Sigmoid colon (tissue), 7 donors: ENCODE data around the gene PPIB. TPM values are rescaled to one million over a fixed set of nuclear protein-coding genes. Genes with fewer than 3 reads are reported as not detected.

Experiments
- DNase-seq: peaks from one replicate; pipeline ENCODE4 v3.0.0-alpha.2; 2019
- H3K27ac ChIP-seq, 4 donors: fragments of 200-600 bp; sonication (generic); one replicate each; pipeline ENCODE4 v1.5.1; 2016 to 2019; ENCODE audit warnings: mild to moderate bottlenecking in 1 of 4
- H3K27me3 ChIP-seq, 3 donors: fragments of 200-600 bp; sonication (generic); one replicate each; pipeline ENCODE4 v1.5.1; 2019; ENCODE audit warnings: mild to moderate bottlenecking in 1 of 3
- H3K36me3 ChIP-seq, 4 donors: fragments of 200-600 bp; sonication (generic); one replicate each; pipeline ENCODE4 v1.5.1; 2016 to 2019
- H3K4me1 ChIP-seq, 4 donors: fragments of 200-600 bp; sonication (generic); one replicate each; pipeline ENCODE4 v1.5.1; 2017 to 2019
- H3K4me3 ChIP-seq, 4 donors: fragments of 200-600 bp; sonication (generic); one replicate each; pipeline ENCODE4 v1.5.1; 2017 to 2019; ENCODE audit warnings: mild to moderate bottlenecking in 2 of 4, moderate library complexity in 1 of 4
- H3K9me3 ChIP-seq, 4 donors: fragments of 200-600 bp in 3 of 4; sonication (generic) in 3 of 4; one replicate each; pipeline versions ENCODE4 v1.5.1 to v1.6.1; 2013 to 2019
- EP300 ChIP-seq, 4 donors: sonication (generic); formaldehyde crosslinking; IDR thresholded peaks; one replicate each; pipeline ENCODE4 v1.6.1; 2017; ENCODE audit warnings: antibody characterized with exemption in 4 of 4
- POLR2A ChIP-seq, 2 donors: fragments of 450-650 bp; IDR thresholded peaks; one replicate each; pipeline ENCODE4 v1.6.1; 2016; ENCODE audit warnings: antibody characterized with exemption in 2 of 2, mild to moderate bottlenecking in 2 of 2, moderate library complexity in 2 of 2
- POLR2AphosphoS5 ChIP-seq, 4 donors: sonication (generic); formaldehyde crosslinking; IDR thresholded peaks; one replicate each; pipeline ENCODE4 v1.6.1; 2017; ENCODE audit warnings: antibody characterized with exemption in 4 of 4
- WGBS, 2 donors: extraction: QIAGEN DNeasy Blood & Tissue Kit; methylation state at CpG; one replicate each; pipeline ENCODE4 v1.1.7; 2013; 5-methylcytosine and 5-hydroxymethylcytosine counted together
- intact Hi-C: fragments of 100-400 bp; cut with DNase I; formaldehyde crosslinking; loops from one replicate; pipeline ENCODE4 v1.15.1; 2023
- polyA plus RNA-seq, 3 donors: library from polyadenylated mRNA; stranded (reverse); fragments of 200-250 nt; gene quantifications; one replicate each; pipeline ENCODE4 v1.2.3, GENCODE V29; 2013
- total RNA-seq, 4 donors: library from RNA; depleted of rRNA; stranded (reverse); fragments of >200 nt; gene quantifications; one replicate each; pipeline ENCODE4 v1.1.0, GENCODE V29; 2016
- TF ChIP-seq, protein P1 (sequence below), 4 experiments: fragments of 450-650 bp in 3 of 4; fragments of 200-600 bp in 1 of 4; IDR thresholded peaks; one replicate each; pipeline ENCODE4 v1.5.1; 2016 to 2019; ENCODE audit warnings: antibody characterized with exemption in 4 of 4, mild to moderate bottlenecking in 3 of 4, moderate library complexity in 2 of 4
- donor health status: healthy with polysubstance abuse.
- donor health status: Bipolar disorder and iron deficiency.
- donor health status: healthy.

Gene PPIB
- total and polyA plus RNA-seq, 7 donors: 154 to 647 (median 169) TPM

DNA sequence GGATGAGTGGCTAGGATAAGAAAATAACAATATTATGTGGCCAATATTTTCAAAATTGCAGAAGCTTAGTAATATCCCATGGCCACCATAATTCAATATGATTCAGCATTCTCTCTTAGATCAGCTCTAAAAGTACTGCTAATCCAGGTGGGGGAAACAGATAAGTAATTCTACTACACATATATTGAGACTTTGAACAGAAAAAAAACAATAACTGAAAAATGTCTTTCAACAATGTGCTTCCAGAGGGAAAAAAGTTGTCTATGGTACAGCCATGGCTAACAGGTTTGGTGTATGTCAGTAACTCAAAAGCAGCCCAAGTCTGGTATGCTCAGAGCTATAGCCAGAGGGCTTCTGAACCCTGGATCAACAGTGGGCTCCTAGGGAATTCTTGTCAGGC is 42.4 kb upstream of the PPIB start:
- H3K27me3 ChIP-seq: no peaks in the 10 kb centered on the region
- no peak overlapping the region for H3K4me3 ChIP-seq
- intact Hi-C loops: loop anchor here (5.0 kb wide), 1 partner anchor 152 kb away; the partner anchor contains the start of gene CSNK1G1
- DNase-seq: no peak
- H3K4me1 ChIP-seq: no peaks in the 10 kb centered on the region
- H3K36me3 ChIP-seq: peaks cover 7 to 35% (median 8%) of the 10 kb centered on the region in 4 donors
- H3K9me3 ChIP-seq: no peaks in the 10 kb centered on the region
- TF ChIP-seq, protein P1, sequence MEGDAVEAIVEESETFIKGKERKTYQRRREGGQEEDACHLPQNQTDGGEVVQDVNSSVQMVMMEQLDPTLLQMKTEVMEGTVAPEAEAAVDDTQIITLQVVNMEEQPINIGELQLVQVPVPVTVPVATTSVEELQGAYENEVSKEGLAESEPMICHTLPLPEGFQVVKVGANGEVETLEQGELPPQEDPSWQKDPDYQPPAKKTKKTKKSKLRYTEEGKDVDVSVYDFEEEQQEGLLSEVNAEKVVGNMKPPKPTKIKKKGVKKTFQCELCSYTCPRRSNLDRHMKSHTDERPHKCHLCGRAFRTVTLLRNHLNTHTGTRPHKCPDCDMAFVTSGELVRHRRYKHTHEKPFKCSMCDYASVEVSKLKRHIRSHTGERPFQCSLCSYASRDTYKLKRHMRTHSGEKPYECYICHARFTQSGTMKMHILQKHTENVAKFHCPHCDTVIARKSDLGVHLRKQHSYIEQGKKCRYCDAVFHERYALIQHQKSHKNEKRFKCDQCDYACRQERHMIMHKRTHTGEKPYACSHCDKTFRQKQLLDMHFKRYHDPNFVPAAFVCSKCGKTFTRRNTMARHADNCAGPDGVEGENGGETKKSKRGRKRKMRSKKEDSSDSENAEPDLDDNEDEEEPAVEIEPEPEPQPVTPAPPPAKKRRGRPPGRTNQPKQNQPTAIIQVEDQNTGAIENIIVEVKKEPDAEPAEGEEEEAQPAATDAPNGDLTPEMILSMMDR (IDR thresholded peaks at IDR 0.05): no peak
- no peak for TF ChIP-seq POLR2A (IDR thresholded peaks at IDR 0.05)
- no peak overlapping the region for H3K27ac ChIP-seq

DNA sequence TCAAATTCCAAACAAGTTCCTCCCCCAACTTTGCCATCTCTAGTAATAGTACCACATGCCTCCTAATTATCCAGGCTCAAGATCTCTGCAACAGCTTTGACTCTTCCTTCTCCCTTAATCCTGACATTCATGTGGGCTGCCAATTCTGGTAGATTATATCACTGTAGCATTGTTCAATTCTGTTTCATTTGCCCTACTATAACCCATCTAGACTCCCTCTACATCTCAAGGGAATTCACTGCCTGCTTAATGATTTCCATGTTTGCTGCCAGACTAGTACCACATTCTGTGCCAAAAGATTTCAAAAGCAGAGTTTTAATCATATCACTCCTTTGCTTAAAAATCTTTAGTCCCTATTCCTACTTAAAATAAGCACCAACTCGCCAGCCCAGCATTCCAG is 34.6 kb upstream of the PPIB start:
- Histone ChIP-seq H3K4me3 (no peak overlapping the region), H3K27ac (no peak overlapping the region), H3K4me1 (no peaks in the 10 kb centered on the region), H3K36me3 (peaks cover 0 to 38% (median 5%) of the 10 kb centered on the region in 4 donors), H3K27me3 (no peaks in the 10 kb centered on the region), H3K9me3 (no peaks in the 10 kb centered on the region)
- intact Hi-C loops: no loop called here
- TF ChIP-seq EP300 (IDR thresholded peaks at IDR 0.05) (no peak), POLR2AphosphoS5 (IDR thresholded peaks at IDR 0.05) (no peak), POLR2A (IDR thresholded peaks at IDR 0.05) (no peak)
- TF ChIP-seq, protein P1 (IDR thresholded peaks at IDR 0.05): no peak
- no peak for DNase-seq
- WGBS, 2 donors: 82 to 95% methylated on average over 1 of the region's 1 CpG

DNA sequence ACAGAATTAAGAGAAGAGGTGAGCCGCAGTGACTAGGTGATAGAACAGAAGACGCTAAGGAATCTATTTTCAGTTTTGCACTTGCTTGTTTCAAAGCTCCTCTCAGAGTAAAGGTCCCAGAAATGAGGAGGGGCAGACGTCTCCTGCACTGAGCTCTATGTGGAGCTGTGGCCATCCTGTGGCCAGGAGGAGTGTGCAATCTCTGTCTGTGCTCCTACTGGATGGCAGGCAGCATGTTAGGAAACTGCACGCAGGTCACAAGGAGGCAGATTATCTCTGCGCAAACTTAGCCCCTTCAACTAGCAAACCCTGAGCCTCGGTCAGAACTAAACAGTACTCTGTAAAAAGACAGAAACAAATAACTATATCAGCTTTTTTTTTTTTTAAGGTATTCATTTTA is 31.1 kb upstream of the PPIB start:
- Histone ChIP-seq H3K36me3 (peaks cover 0 to 16% (median 0%) of the 10 kb centered on the region in 4 donors), H3K27me3 (no peaks in the 10 kb centered on the region), H3K9me3 (no peaks in the 10 kb centered on the region), H3K4me3 (no peak overlapping the region), H3K4me1 (no peaks in the 10 kb centered on the region), H3K27ac (no peak overlapping the region)
- intact Hi-C loops: no loop called here
- TF ChIP-seq, protein P1 (IDR thresholded peaks at IDR 0.05): no peak
- TF ChIP-seq POLR2AphosphoS5 (IDR thresholded peaks at IDR 0.05): no peak
- TF ChIP-seq POLR2A (IDR thresholded peaks at IDR 0.05): no peak
- no peak for TF ChIP-seq EP300 (IDR thresholded peaks at IDR 0.05)
- 93% methylated on average over 6 of the region's 6 CpGs for WGBS, 2 donors
- DNase-seq: no peak

DNA sequence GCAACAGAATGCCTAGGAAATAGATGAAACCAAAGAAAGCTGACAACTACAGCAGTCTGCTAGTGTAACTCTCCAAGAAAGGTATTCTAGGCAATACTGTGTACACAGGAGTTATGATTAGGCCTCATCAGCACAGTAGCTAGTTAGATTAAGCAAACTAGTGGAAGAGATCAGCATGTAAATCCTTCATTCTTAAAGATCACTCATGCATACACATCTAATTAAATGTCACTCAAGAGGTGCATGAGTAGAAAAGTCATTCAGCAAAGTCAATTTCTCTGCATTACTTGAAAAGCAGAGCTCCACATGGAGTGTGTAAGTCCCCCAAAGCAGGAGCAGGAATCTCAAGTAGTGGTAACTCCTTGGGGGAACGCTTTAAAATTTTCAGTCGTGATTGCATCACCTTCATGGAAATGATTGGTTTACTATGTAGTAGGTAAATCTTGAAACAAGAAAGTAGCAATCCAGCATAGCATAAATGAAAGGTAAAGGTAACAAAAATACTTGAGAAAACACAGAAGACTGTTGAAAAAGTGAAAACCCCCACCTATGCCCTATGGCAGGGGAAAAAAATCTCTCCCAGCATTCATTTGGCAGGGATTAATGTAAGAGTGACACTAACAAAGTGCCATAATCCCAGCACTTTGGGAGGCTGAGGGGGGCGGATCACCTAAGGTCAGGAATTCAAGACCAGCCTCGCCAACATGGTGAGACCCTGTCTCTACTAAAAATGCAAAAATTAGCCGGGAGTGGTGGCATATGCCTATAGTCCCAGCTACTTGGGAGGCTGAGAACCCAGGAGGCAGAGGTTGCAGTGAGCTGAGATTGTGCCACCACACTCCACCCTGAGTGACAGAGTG is 29.4 kb upstream of the PPIB start:
- no peak for DNase-seq
- H3K4me3 ChIP-seq: no peak overlapping the region
- intact Hi-C loops: no loop called here
- no peaks in the 10 kb centered on the region for H3K9me3 ChIP-seq
- H3K36me3 ChIP-seq: peaks cover 0 to 30% (median 2%) of the 10 kb centered on the region in 4 donors
- H3K4me1 ChIP-seq: no peaks in the 10 kb centered on the region
- H3K27ac ChIP-seq: no peak overlapping the region
- no peaks in the 10 kb centered on the region for H3K27me3 ChIP-seq
- TF ChIP-seq, protein P1 (IDR thresholded peaks at IDR 0.05): no peak
- no peak for TF ChIP-seq POLR2A (IDR thresholded peaks at IDR 0.05)
- TF ChIP-seq POLR2AphosphoS5 (IDR thresholded peaks at IDR 0.05): no peak
- no peak for TF ChIP-seq EP300 (IDR thresholded peaks at IDR 0.05)
- 96 to 97% methylated on average over 5 of the region's 5 CpGs for WGBS, 2 donors
